ENCODE data around the gene PHF24.

GRCh38 chr9:34989946-34990635 lies 32.0 kb downstream of the PHF24 start:
- TF ChIP-seq FOXM1 (IDR thresholded peaks at IDR 0.05; ENCODE audit: borderline replicate concordance) (no peak), ELF4 (IDR thresholded peaks at IDR 0.05) (no peak), CTBP1 (IDR thresholded peaks at IDR 0.05; ENCODE audit: borderline replicate concordance) (no peak), NFRKB (IDR thresholded peaks at IDR 0.05) (no peak), TARDBP (IDR thresholded peaks at IDR 0.05) (no peak), FOXA1 (IDR thresholded peaks at IDR 0.05) (no peak), SP1 (IDR thresholded peaks at IDR 0.05) (no peak), LEF1 (IDR thresholded peaks at IDR 0.05; ENCODE audit: borderline replicate concordance) (no peak), BHLHE40 (IDR thresholded peaks at IDR 0.05; ENCODE audit: borderline replicate concordance) (no peak), L3MBTL2 (conservative IDR thresholded peaks at IDR 0.05) (no peak), HDGF (IDR thresholded peaks at IDR 0.05; ENCODE audit: borderline replicate concordance) (no peak), PKNOX1 (IDR thresholded peaks at IDR 0.05) (no peak), SUZ12 (IDR thresholded peaks at IDR 0.05) (no peak), FOXK2 (IDR thresholded peaks at IDR 0.05) (no peak)
